PFSK-1 (cell line): Measurements from ENCODE around the gene QSER1.

Source experiments
- FOXP2 ChIP-seq: optimal IDR thresholded peaks from 2 replicates; pipeline ENCODE3; 2011; ENCODE audit warnings: borderline replicate concordance, control low read depth, inconsistent platforms; ENCODE audit not compliant: insufficient read depth; ENCODE audit errors: extremely low read length, extremely low read depth
- POLR2AphosphoS5 ChIP-seq: IDR thresholded peaks from 2 replicates; pipeline ENCODE4 v1.6.1; 2012; ENCODE audit warnings: low read depth, mild to moderate bottlenecking, control low read depth, low read length, moderate library complexity
- REST ChIP-seq, 2 experiments: IDR thresholded peaks; 2 replicates each; pipeline versions ENCODE4 v1.6.1 to v1.8.0; 2011 to 2012; ENCODE audit warnings: low read depth in 2 of 2, low read length in 2 of 2, control low read depth in 1 of 2, inconsistent platforms in 1 of 2, mild to moderate bottlenecking in 1 of 2, moderate library complexity in 1 of 2; ENCODE audit not compliant: insufficient read depth in 1 of 2
- SIN3A ChIP-seq: IDR thresholded peaks from 2 replicates; pipeline ENCODE4 v1.6.1; 2012; ENCODE audit warnings: mild to moderate bottlenecking, low read length, moderate library complexity, borderline replicate concordance; ENCODE audit not compliant: insufficient read depth
- TAF1 ChIP-seq: IDR thresholded peaks from 2 replicates; pipeline ENCODE4 v1.6.1; 2012; ENCODE audit warnings: low read length, control low read depth, borderline replicate concordance; ENCODE audit not compliant: insufficient read depth

DNA sequence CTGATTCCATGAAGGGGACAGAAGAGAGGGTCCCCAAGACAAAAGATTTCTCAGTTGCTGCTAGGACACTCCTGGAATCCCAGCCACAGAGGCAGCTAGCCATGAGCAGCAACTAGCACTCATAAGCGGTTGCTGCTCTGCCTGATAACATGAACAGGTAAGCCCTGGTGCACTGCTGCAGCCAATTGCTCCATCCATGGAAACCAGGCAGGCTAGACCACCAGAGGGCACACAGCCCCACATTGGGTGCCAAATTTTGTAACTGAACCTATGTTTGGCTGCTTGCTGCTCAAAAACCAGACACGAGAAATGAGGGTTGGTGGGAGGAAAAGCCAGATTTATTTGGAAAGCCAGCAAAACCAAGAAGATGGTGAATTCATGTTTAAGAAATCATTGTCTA, 21.9 kb upstream of the QSER1 start:
- TF ChIP-seq SIN3A = no peak
- no peak for TF ChIP-seq POLR2AphosphoS5
- TF ChIP-seq TAF1 = no peak
- TF ChIP-seq REST (IDR thresholded peaks at IDR 0.05; ENCODE audit: insufficient read depth in 1 of 2, low read depth in 2 of 2, low read length in 2 of 2) = no peak
- TF ChIP-seq FOXP2 = no peak
